Endothelial cell of umbilical vein (primary cell): ENCODE results near the gene C2orf68. TPM values are rescaled to one million over a fixed set of nuclear protein-coding genes. Genes with fewer than 3 reads are reported as not detected.

Experiments used
- BruUV-seq: library from RNA; stranded (reverse); fragments of 400-500 nt; replicated peaks from 2 replicates; lab custom pipeline; 2021; lab: Mats Ljungman, UMichigan
- CTCF ChIA-PET: fragments of 300-600, 350-600 bp; sonication (Branson Sonifier 250); formaldehyde crosslinking; loops from one replicate; lab custom pipeline; 2021; ENCODE audit warnings: antibody characterized with exemption, inconsistent platforms; lab: Charles Lee
- POLR2A ChIA-PET: fragments of 300-600, 350-600 bp; sonication (Branson Sonifier 250); formaldehyde crosslinking; loops from one replicate; lab custom pipeline; 2021; ENCODE audit warnings: antibody characterized with exemption, inconsistent platforms; lab: Charles Lee
- DNase-seq: peaks from one replicate; pipeline ENCODE4 v3.0.0-alpha.2; 2011; ENCODE audit warnings: low read depth, low spot score
- FAIRE-seq: peaks from 2 replicates; lab custom pipeline; 2011; peaks lifted over from hg19 to GRCh38; lab: Jason Lieb, UNC
- H2AFZ ChIP-seq: 2 replicates; pipeline ENCODE4 v1.6.0; 2012; ENCODE audit warnings: low read depth, low read length, control low read depth, inconsistent platforms
- H3K27ac ChIP-seq: 2 replicates; pipeline ENCODE4 v1.5.1; 2011; ENCODE audit warnings: low read depth, mild to moderate bottlenecking, control low read depth, low read length, moderate library complexity; ENCODE audit not compliant: insufficient read depth
- H3K27me3 ChIP-seq, 2 experiments: 2 replicates each; pipeline versions ENCODE4 v1.6.0 to v1.6.1; 2011; ENCODE audit warnings: low read length in 2 of 2, mixed read lengths in 1 of 2; ENCODE audit not compliant: control insufficient read depth in 2 of 2, insufficient read depth in 2 of 2
- H3K36me3 ChIP-seq, 2 experiments: 2 replicates in 1 of 2; 3 replicates in 1 of 2; pipeline ENCODE4 v1.5.1; 2011; ENCODE audit warnings: low read length in 2 of 2, mild to moderate bottlenecking in 1 of 2, moderate library complexity in 1 of 2; ENCODE audit not compliant: control insufficient read depth in 2 of 2, insufficient read depth in 2 of 2; ENCODE audit errors: extremely low read depth in 1 of 2
- H3K4me1 ChIP-seq: 3 replicates; pipeline ENCODE4 v1.5.1; 2011; ENCODE audit warnings: mild to moderate bottlenecking, low read length; ENCODE audit not compliant: control insufficient read depth, insufficient read depth; ENCODE audit errors: extremely low read depth
- H3K4me2 ChIP-seq: 2 replicates; pipeline ENCODE4 v1.6.1; 2011; ENCODE audit warnings: low read length, control low read depth, mixed read lengths; ENCODE audit not compliant: insufficient read depth
- H3K4me3 ChIP-seq, 3 experiments: fragments of 200-600 bp in 1 of 3; sonication (generic), shearing (Covaris generic) in 1 of 3; replicated peaks in 1 of 3; 2 replicates each; pipeline ENCODE4 v1.5.1; 2011 to 2016; ENCODE audit warnings: control low read depth in 3 of 3, low read length in 3 of 3, mild to moderate bottlenecking in 2 of 3, inconsistent platforms in 1 of 3, low read depth in 1 of 3, moderate library complexity in 1 of 3; ENCODE audit not compliant: insufficient read depth in 1 of 3
- H3K79me2 ChIP-seq: 2 replicates; pipeline ENCODE4 v1.6.0; 2012; ENCODE audit warnings: low read length, inconsistent platforms; ENCODE audit not compliant: control insufficient read depth, insufficient read depth
- H3K9ac ChIP-seq: replicated peaks from 2 replicates; pipeline ENCODE3; 2011; ENCODE audit warnings: low read length, control low read depth; ENCODE audit not compliant: insufficient read depth; ENCODE audit errors: extremely low read depth
- H3K9me1 ChIP-seq: replicated peaks from 3 replicates; pipeline ENCODE4 v1.6.0; 2011; ENCODE audit warnings: mild to moderate bottlenecking, low read length; ENCODE audit not compliant: control insufficient read depth, insufficient read depth; ENCODE audit errors: extremely low read depth
- H3K9me3 ChIP-seq: replicated peaks from 2 replicates; pipeline ENCODE4 v1.5.1; 2012; ENCODE audit warnings: low read length, inconsistent platforms; ENCODE audit not compliant: control insufficient read depth, insufficient read depth
- H4K20me1 ChIP-seq: replicated peaks from 2 replicates; pipeline ENCODE3; 2011; ENCODE audit warnings: mild to moderate bottlenecking, low read length; ENCODE audit not compliant: control insufficient read depth, insufficient read depth; ENCODE audit errors: extremely low read depth
- CTCF ChIP-seq, 2 donors: IDR thresholded peaks; 1 replicate in 1 of 2; 2 replicates in 1 of 2; pipeline ENCODE4 v1.5.1; 2011; ENCODE audit warnings: low read length in 2 of 2, mild to moderate bottlenecking in 2 of 2, moderate library complexity in 2 of 2, control low read depth in 1 of 2, inconsistent platforms in 1 of 2, low read depth in 1 of 2; ENCODE audit not compliant: insufficient read depth in 1 of 2; ENCODE audit errors: extremely low read depth in 1 of 2
- EZH2 ChIP-seq: IDR thresholded peaks from 2 replicates; pipeline ENCODE4 v1.6.1; 2012; ENCODE audit warnings: borderline replicate concordance, low read depth, mild to moderate bottlenecking, moderate library complexity, low read length, inconsistent platforms; ENCODE audit not compliant: severe bottlenecking
- FOS ChIP-seq: IDR thresholded peaks from 2 replicates; pipeline ENCODE4 v1.6.1; 2011; ENCODE audit warnings: mild to moderate bottlenecking, low read length, moderate library complexity, borderline replicate concordance; ENCODE audit not compliant: insufficient read depth
- GATA2 ChIP-seq: IDR thresholded peaks from 2 replicates; pipeline ENCODE4 v1.7.0; 2011; ENCODE audit warnings: low read depth, mild to moderate bottlenecking, moderate library complexity, mixed read lengths, low read length; ENCODE audit not compliant: insufficient read length, insufficient read depth
- JUN ChIP-seq: IDR thresholded peaks from 2 replicates; pipeline ENCODE4 v1.6.1; 2011; ENCODE audit warnings: borderline replicate concordance, low read depth; ENCODE audit not compliant: insufficient read length, insufficient read depth
- MAX ChIP-seq: IDR thresholded peaks from 2 replicates; pipeline ENCODE4 v1.6.1; 2011; ENCODE audit not compliant: insufficient read depth, insufficient read length
- MYC ChIP-seq: IDR thresholded peaks from one replicate; pipeline ENCODE4 v1.6.1; 2011; ENCODE audit warnings: mild to moderate bottlenecking, low read depth, low read length
- POLR2A ChIP-seq: IDR thresholded peaks from 2 replicates; pipeline ENCODE4 v1.6.1; 2012; ENCODE audit warnings: low read depth, mild to moderate bottlenecking, control low read depth, low read length
- POLR2AphosphoS5 ChIP-seq: IDR thresholded peaks from 2 replicates; pipeline ENCODE4 v1.6.1; 2012; ENCODE audit warnings: low read depth, mild to moderate bottlenecking, control low read depth, low read length, moderate library complexity; ENCODE audit not compliant: insufficient read depth
- dilution Hi-C: fragments of 300-500 bp; cut with MboI; formaldehyde crosslinking; loops from one replicate; pipeline ENCODE4 v1.15.0; 2019; ENCODE audit warnings: low sequenced_read_pairs; ENCODE audit not compliant: extremely low pct_ligation_motif_present
- intact Hi-C: fragments of 100-400 bp; cut with micrococcal nuclease; formaldehyde crosslinking; loops from one replicate; pipeline ENCODE4 v1.10.0; 2022
- polyA plus RNA-seq, 4 experiments: library from polyadenylated mRNA; depleted of rRNA in 3 of 4; stranded (reverse) in 3 of 4; unstranded in 1 of 4; fragments of >200 nt; gene quantifications; 2 replicates each; pipeline versions ENCODE4 v1.2.1 to v1.2.3, GENCODE V29; 2011 to 2012; ENCODE audit warnings: missing spikeins in 1 of 4
- total RNA-seq: library from RNA; stranded (reverse); gene quantifications from 2 replicates; pipeline ENCODE4 v1.2.3, GENCODE V29; 2021

C2orf68 gene
- total and polyA plus RNA-seq, 2 donors (not counting 3 experiments of a cell fraction or from before 2014, with no cell fraction given) = 17.4 to 27.4 TPM

DNA sequence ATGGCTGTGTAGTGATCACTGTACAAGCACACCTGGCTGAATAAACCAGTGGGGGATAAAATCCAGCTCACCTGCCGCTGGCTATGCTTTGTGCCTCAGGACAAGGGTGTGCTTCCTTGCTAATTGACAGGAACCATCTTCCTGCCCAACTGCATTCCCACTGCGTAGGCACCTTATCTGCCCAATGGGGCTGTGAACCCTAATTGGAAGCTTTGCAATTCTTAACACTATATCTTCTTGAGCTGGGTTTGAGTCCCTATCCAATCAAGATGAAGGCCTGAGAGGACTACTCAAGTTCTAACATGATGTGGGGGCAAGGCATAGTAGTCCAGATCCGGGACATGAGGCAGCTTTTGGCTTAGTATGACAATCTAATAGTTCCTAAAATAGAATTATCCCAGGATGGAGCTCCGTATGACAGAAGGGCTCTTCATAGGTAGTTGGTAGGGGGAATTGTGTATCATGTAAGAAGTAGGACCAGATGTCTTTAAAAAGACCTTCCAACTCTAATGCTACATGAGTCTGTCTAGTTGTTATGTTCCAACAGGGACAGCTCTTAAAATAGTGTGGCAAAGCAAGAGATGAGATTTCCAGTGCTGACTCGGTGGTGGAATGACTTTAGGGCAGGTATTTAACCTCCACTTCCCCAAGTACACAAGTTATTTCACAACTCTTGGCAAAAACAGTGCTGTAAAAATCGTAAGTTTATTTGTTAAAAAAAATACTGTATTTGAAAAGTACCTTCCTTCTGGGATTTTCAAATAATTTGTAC, 7.1 kb downstream of the C2orf68 start:
- CTCF ChIA-PET = interaction anchor here (1.7 to 2.8 kb wide), 2 partner anchors 32 to 53 kb away, joined by 5 to 17 read pairs; no protein-coding TSS in a partner anchor

More for the DNA sequence above, 7.1 kb downstream of the C2orf68 start:
- Histone ChIP-seq H3K27me3 (no peaks in the 10 kb centered on the region), H3K36me3 (peaks cover 0 to 12% of the 10 kb centered on the region in 2 experiments), H3K4me2 (no peak overlapping the region), H3K4me1 (peaks cover 30% of the 10 kb centered on the region), H3K9me1 (no peaks in the 10 kb centered on the region), H3K9ac (no peak overlapping the region), H3K9me3 (no peaks in the 10 kb centered on the region), H4K20me1 (no peaks in the 10 kb centered on the region), H3K4me3 (no peak overlapping the region), H3K79me2 (no peaks in the 10 kb centered on the region), H2AFZ (no peak overlapping the region), H3K27ac (no peak overlapping the region)
- POLR2A ChIA-PET = no interaction called here
- intact Hi-C loops (loop anchor here (5.0 kb wide), 1 partner anchor 182 kb away; no protein-coding TSS in a partner anchor), dilution Hi-C loops (no loop called here)
- BruUV-seq = no TSS peak
- DNase-seq = no peak
- TF ChIP-seq GATA2 (no peak), POLR2AphosphoS5 (no peak), MYC (no peak), FOS (no peak), MAX (no peak), POLR2A (no peak), CTCF (IDR thresholded peaks at IDR 0.05; ENCODE audit: extremely low read depth in 1 of 2, insufficient read depth in 1 of 2, low read depth in 1 of 2, low read length in 2 of 2) (no peak), EZH2 (no peak), JUN (no peak)
- FAIRE-seq = peak; percentile 56
